Activated CD4-positive, CD25-positive, alpha-beta regulatory T cell (primary cell): Measurements from ENCODE around the gene SRSF4.
"Not testable (repeated sequence)": the region's sequence is repeated elsewhere in the genome, so short reads cannot be mapped to it uniquely, and the experiment has no call there.

Experiments used
- DNase-seq, 4 experiments: peaks; one replicate each; lab custom pipeline; 2025; lab: John Stamatoyannopoulos, UW

Gene SRSF4

DNA sequence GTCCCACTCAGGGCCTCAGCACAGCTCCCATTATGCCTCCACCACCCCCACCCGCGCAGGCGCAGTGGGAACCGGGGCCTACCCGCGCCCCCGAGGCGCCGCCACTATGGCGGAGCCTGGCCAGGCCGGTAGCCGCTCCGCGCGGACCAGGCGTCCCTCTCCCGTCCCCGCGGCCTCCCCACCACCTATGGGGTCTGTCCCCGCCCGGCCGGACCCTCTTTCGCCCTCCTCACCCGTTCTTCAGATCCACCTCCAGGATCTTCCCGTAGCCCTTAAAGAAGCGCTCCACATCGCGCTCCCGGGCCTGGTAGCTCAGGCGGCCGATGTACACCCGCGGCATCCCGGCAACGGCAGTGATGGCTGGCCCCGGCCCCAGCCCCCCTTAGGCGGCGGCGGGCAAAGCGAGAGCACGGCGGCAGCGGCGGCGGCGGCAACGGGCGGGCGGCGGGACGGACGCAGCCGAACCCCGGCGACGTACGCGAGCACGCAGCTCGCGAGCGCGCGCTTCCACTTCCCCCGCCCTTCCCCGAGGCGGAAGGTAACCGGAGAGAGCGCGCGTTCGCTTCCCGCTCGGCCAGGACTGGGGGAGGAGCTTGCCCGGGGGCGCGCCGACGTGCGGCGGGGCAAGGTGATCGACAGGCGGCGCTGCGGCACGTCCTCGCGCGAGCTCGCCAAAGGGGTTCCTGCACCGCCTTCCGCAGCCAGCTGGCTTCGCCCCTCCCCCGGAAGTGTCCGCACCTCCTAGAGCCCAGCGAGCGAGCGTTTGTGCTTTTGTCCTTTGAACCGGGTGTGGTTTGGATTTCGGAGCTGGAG is at the start of gene SRSF4:
TSS of gene SRSF4 (minus strand) at position 488 of the 813 bp plus-strand sequence. CDS start at position 340, 148 bp downstream.
- peak; percentile 95 to 99 (median 97) for DNase-seq

DNA sequence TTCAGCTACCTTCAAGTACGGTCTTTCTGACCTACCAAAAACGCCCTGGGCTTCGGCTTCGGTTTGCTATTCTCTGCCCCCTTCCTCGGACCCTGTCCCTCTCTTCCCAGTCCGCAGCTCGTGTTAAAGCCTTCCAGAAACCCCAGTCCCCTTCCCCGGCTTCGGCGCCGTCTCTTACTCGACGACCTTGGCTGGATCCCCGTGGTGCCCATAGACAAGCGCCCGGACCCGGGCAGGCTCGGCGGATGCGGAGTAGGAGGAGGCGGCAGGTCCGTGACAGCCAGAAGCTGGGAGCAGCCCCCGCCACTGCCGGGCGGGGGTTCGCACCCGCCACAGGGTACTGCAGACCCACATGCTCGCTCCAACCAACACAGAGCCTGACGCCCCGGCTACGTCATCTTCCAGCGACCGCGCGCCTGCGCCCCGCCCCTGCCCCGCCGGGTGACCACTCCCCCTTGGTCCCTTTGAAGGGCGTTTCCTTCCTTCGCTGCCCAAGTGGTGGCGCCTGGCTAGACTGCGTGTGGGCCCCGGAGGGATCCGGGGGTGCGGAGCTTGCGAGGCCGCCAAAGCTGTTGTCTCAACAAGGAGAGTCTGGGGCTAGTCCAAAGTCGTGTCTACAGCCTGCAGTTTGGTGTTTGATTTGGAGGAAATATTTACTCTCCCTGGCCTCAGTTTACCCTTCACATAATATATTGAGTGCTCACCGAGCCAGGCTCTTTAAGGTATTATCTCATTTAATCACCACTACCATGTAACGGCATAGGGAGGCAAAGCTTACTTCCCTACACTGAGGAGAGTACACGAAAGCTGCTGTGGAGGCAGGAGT is 49.1 kb upstream of the SRSF4 start, which contains the start of gene MECR:
TSS of gene MECR (minus strand) at position 382 of the 826 bp plus-strand sequence. CDS start at position 354, 28 bp downstream.
- DNase-seq, result peak; percentile 83 to 89 (median 86)

DNA sequence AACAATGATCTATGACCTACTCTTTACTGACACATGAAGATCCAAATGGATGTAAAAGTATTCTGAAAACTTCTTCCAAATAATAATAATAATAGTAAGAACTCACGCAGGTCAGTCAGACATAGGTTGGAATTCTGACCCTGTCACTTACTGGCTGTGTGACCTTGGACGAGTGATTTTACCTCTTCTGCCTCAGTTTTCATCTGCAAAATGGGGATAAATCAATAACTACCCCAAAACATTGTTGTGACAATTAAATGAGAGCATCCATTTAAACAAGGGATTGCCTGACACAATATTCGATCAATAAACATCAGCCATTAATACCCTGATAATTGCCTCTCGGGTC is 48.5 kb upstream of the SRSF4 start:
- no peak for DNase-seq

DNA sequence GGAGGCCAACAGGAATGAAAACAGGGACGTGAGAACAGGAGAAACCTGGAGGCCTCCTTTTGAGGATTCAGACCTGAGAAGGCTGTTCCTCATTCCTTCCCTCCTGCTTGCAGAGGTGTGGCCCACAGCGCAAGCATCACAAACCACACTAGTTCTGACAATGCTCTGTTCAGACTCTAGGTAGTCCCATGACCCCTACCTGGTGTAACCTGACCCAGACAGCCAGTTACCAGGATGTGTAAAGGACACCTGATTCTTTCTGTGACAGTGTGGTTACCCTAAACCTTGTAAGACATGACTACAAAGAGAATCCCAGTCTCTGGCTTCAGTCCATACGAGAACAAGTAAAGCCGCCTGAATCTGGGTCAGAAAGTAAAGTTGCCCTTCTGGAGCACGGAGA is 45.8 kb upstream of the SRSF4 start:
- DNase-seq, result no peak

DNA sequence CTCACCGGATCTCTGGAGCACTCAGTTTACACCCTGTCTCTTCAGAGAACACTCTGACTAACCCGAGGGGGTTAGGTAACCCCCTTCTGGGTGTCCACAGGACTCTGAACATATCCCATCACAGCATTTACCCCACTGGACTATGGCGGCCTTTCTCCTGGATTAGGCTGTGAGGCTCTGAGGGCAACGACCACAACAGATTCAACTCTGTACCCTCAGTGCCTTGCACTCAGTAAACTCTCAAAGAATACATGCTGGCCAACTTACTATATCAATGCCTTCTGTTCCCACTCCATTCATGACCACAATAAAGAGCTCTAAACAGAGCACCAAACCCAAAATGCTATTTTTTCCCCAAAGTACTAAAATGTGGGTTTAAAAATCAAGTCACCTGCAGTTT is 43.7 kb upstream of the SRSF4 start:
- no peak for DNase-seq

DNA sequence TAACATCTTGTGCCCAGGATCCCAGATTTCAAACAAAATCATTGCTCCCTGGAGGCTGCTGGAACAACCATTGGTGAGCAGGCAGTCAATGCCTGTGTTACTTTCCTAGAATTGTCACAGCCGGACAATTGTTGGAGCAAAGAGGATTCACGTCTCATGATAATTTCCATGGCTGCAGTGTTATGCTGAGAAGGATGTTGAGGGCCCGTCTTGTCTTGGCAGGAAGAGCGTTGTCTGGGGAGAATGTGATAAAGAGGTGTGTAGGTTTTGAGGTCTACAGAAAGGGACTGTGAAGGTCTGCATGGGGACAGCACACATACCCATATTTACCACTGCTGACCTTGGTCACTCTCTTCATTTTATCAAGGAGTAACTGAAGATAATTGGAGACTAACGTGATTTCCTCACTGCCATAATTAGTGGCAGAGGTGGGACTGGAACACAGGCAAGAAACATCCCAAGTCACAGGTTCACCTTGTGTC is 42.7 kb upstream of the SRSF4 start:
- DNase-seq, result no peak

DNA sequence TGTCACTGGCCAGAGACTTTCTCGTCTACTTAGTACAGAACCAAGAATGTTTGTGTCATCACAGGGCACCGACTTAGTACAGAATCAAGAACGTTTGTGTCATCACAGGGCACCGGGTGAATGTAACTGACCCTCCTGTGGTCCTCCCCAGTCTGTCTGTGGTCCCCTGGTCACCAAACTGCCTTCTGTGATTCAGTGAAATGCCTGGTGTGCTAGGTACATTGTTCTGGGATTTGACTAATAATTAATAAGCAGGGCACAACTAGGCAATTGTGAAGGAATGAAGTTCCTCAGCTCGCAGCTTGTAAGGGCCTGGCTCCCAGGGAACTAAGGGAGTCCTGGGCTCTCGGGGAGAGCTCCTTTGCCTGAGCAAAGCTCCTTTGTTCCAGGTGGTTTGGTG is 41.8 kb upstream of the SRSF4 start:
- DNase-seq, result no peak

DNA sequence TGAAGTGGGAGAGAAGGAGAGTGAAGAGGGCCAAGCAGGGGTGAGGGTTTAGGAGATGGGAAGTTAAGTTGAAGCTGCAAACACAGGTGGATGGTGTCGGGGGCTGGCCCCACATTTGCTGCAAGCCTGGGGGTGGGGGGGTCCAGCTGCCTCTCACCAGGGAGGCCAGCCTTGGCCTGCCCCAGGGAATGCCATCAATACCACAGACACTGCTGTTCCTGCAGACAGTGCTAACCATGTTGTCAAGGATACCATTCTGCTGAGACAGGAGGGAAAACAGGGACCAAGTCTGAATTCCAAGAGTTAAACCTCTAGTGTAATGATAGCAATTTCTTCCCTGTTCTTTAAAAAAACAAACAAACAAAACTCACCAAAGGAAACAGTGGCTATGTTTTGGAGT is 41.0 kb upstream of the SRSF4 start:
- no peak for DNase-seq

DNA sequence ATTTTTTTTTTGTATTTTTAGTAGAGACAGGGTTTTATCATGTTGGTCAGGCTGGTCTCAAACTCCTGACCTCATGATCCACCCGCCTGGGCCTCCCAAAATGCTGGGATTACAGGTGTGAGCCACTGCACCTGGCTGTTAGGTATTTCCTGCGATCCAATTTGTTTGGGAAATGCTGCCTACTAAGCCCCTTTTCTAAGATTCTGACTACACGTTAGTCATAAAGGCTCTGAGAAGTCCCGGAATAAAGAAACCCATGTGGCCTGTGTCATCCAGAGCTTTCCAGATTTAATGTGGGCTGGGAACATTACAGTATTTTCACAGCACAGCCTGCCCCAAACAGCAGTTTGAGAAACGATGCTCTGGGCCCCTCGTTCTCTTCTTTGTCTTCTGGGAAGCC is 40.6 kb upstream of the SRSF4 start:
- DNase-seq, result not testable (repeated sequence)

DNA sequence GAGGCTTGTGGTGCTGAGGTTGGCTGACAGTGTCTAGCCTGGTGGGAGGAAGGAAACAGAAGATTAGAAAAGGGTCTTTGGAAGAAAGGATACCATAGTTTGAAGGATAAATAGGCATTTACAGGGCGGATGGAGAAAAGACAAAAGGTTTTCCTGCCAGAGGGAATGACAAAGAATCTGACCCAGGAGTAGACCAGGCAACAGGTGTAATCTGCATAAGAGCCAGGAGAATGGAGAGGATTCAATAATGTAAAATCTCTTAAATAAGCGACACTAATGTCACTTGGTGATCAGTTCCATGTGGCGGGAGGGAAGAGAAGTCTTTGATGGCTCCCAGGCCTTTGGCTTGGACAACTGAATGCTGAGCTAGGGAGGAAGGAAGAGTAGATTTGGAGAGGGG is 39.6 kb upstream of the SRSF4 start:
- no peak for DNase-seq

DNA sequence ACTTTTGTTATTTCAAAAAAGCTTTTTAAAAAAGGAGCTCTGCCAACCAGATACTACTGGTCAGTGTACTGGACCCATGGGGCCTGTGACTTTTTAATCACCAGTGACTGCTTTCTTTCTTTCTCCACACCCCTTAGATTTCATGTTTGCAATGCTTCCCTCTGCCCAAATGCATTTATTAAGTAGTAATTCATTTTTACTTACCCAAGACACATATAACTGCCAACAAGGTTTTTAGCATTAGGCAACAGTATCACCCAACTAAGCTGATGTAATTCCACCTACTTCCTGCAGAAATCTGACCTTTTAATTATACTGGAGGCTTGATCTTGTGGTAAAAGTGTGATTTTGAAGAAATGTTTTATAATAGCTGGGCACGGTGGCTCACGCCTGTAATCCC is 36.5 kb upstream of the SRSF4 start:
- DNase-seq, result no peak

DNA sequence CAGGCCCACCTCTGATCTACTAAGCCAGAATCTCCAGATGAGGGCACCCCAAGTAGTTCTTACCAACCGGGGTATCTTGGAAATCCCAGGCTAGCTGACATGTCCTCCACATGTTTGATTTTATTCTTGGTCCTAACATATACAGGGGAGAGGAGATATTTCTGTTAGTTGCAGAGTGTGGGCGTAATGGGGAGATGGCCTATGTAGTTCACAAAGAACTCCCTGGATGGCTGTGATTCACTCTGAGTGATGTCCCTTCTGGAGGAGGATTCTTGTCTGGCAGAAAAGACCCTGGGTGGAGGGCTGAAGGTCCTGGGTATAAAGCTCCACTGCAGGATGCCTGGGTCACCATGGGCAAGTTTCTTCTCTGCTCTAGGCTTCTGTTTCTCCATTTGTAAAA is 35.9 kb upstream of the SRSF4 start:
- no peak for DNase-seq

DNA sequence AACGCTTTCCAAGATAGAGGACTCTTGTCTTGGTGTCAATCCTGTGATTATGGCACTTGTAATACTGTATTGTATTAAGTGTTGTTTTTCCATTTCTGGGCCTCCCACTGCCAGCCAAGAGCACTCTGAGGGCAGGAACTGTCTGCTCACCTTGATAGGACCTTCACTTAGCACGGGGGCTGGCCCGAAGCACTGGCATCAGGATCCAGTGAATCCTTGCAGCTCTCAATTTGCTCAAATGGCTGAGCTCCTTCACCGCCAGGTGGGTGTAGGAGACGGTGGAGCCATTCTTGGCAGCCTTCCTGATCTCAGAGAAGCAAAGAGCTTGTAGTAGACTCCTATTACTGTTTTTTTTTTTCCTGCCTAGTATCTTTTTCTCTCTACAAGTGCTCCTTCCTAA is 31.4 kb upstream of the SRSF4 start:
- DNase-seq, result no peak

DNA sequence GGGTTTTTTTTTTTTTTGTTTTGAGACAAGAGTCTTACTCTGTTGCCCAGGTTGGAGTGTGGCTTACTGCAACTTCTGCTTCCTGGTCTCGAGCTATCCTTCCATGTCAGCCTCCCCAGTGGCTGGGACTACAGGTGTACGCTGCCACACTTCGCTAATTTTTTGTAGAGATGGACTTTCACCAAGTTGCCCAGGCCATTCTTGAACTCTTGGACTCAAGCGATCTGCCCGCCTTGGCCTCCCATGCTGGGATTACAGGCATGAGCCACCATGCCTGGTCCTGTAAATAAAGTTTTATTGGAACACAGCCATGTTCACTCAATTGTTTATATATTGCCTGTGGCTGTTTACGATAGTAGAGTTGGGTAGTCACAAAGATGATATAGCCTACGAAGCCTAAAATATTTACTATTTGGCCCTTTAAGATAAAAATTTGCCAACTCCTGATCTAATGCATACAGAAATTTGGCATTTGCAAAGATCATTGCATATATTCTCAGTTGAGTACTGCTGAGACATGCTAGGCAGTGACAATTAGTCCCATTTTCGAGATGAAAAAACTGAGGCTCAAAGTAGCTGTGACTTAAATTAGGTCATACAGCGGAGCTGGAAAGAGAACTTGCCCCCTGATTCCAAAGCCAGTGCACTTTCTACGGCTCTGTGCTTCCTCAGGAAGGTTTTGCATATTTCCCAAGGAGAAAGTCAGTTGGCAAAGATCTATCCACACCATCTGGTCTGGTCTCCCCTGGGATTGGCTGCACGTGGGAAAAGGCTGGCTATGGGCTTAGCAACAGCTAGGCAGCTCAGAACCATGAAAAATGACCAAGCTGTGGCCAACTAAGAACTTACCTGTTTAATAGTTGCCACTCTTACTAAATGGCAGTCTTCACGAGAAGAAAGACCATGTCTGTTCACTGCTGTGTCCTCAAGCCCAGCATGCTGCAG is 29.7 kb upstream of the SRSF4 start:
- DNase-seq, result no peak

DNA sequence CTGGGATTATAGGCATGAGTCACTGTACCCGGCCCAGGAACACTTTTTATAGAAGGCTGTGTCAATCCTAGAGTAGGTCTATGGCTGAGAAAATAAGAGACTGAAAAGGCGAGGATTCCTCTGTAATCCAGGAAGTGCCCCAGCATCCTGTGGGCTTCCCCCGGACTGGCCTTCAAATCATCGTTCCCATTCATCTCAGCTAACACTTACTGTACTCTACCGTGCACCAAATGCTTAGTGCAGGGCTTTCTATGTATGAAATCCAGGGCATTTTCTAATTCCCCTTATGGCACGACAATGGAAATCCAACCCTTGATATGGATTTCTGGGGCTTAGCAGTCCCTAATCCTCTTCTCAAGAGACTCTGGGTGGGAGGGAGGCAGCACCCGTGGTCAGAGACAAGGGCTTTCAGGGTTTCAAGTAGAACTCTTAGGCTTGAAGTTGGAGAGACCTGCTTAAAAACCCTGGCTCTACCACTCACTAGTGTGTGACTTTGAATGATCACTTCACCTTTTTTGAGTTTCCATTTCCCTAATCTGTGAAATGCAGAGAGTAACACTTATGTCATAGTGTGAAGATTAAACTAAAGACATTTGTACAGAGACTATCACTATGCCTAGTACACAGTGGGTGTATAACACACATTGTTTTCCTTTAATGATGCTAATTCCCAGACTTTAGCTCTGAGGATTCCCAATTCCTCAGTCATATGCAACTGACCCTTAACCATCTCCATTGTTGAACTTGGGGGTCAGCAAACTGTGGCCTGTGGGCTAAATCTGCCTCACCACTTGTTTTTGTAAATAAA is 28.8 kb upstream of the SRSF4 start:
- DNase-seq, result no peak

DNA sequence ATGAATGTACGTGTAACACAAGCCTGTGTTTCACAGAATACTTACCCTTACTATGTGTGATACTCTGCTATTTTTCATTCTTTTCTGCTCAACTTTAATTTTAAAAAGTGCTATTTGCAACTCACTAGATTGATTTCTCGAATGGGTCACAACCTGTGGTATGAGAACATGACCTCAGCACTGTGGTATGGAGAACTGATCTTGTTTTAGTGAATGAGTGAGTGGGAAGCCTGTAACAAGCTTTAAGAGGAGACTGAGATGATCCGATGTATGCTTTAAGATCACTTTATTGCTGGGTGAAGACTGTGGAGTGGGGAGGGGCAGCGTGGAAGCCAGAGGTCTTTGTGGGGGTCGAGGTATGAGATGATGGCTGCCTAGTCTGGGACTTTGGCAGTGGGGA is 27.5 kb upstream of the SRSF4 start:
- no peak for DNase-seq

DNA sequence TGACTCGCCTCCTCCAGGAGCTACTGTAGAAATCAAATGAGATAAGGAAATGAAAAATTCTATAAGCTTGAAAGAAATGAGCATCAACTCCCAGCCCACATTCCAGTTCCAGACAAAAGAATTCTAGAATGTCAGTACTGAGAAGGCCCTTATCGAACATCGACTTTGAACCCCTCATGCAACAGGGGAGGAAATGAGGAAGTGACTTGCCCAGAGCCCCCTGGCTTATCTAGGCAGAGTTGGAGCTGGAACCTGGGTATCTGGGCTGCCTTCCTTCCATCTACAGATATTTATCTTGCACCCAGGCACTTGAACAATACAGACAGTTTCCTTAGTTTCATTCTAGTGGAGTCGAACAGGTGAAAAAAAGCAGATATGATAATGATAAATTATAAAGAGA is 26.7 kb upstream of the SRSF4 start:
- no peak for DNase-seq

DNA sequence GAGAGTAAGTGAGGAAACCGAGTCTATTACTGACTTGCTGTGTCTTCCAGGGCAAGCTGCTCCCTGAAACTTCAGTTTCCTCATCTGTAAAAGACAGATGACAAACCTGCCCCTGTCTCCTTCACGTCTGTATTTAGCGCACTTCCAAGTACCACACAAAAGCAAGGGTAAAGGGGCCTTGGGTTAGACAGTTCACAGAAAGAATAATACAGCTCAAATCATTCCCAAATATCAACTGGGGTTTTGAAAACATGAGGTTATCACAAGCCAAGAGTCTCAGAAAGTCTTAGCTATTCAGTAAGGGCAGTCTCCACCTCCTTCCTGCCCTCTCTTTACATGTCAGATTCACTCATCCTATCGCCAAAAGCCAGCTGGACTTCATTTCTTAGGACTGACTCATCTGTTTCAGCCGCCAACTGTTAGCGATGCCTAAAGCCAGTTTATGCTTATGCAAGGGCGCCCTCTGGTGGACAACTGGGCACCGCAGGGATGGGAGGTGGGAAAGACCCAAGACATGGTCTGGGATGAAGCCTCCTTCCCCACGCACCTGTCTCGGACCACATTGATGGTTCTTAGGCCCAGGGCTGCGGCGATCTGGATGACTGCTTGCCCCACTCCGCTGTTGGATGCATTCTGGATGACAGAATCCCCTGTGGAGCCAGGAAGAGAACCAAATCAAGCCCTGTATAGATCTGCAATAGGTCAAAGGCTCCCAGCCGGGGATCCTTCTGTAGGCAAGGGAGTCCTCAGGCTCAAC is 21.1 kb upstream of the SRSF4 start:
- peak; percentile 62 to 94 (median 84) for DNase-seq

DNA sequence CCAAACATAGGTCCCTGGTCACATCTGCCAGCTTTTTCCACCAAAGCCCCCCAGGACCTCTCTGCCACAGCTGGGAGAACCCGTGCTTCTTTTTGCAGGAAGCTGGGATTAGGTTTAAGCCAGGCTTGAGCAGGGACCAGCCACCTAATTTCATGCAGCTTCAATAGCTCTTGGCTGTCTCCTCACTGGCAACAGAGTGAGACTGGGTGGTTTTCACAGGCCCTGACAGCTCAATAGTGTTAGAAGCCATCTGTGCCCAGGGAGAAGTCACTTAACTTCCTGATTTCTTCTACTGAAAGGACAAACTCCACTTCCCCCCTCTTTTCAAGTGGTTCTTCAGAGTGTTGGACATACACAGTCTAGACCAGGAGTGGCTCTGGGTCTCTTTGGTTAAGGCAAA is 20.4 kb upstream of the SRSF4 start:
- no peak for DNase-seq

DNA sequence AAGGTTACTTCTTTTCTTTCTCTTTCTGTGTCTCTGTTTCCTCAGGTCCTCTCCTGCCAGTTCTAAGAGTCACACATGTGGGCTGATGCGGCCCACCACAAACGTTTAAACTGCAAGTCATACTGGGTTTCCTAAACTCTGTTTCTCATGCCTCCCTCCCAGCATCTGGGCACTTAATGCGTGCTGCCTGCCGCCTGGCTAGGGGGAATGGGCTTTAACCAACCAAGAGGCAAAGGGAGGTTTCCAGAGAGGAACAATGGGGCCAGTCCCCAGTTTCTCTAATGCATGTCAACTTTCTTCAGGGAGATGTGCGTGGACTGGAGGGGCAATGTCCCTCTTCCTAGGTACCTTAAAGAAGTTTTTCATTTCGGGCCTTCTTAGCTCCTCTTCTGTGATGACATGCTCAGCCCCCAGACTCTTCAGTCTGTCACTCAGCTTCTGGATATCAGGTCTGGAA is 19.9 kb upstream of the SRSF4 start:
- DNase-seq, result no peak
